Activated naive CD4-positive, alpha-beta T cell treated with Interleukin-2 at 50 U/mL for 16 hours (primary cell): ENCODE data around the gene LPP.

Experiments used
- DNase-seq: peaks from one replicate; pipeline ENCODE4 v3.0.0-alpha.2; 2020

LPP gene

GRCh38 chr3:188380252-188380651 is 226.3 kb downstream of the LPP start:
- no peak for DNase-seq

DNA sequence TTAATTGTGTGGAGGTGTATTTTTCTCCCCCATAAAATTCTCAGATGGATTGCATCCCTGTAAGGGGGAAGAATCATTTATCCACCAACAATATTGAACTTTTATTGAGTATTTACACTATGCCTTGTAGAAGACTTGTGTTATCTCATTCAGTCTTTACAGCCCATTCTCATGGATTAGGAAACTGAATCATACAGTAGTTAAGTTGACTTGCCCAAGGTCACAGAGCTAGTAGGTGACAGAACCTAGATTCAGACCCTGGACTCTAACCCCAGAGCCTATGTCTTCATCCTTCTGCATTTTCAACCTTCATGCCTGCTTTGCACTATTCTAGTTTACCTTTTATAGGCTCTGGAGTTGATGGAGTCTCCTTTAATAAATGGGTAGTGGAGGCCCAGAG is 226.8 kb downstream of the LPP start:
- no peak for DNase-seq

GRCh38 chr3:188383748-188384147 is 229.8 kb downstream of the LPP start:
- DNase-seq, result no peak

- DNase-seq, result no peak
Observed at GRCh38 chr3:188385295-188385694, 231.3 kb downstream of the LPP start.

DNA sequence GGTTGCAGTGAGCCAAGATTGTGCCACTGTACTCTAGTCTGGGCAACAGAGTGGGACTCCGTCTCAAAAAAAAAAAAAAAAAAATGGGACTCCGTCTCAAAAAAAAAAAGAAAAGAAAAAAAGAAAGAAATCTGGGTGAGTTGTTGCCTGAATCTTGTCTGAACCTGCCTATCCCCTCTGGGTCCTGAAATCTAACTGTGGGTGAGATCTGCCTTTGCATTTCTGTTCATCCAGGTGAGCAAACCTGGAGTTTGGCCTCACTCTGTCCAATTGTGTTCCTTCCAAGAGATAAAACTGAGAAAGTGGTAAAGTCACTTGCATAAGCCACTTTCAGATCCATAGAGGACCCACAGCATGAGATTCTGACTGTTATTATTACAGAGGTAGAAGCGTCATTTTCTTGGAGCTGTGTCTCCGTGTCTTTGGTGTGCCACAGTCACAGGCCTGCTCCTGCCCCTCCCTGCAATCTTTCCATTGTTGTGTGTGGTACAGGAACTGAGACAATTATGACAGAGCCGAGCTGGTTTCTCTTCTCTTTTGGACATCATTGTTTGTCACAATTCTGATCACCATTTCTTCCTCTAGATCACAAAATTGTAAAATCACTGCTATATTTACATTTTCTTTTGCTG is 235.9 kb downstream of the LPP start:
- peak; percentile 50 for DNase-seq

GRCh38 chr3:188390343-188390718 is 236.4 kb downstream of the LPP start:
- no peak for DNase-seq

GRCh38 chr3:188390775-188391443 is 237.0 kb downstream of the LPP start:
- no peak for DNase-seq

GRCh38 chr3:188391592-188391991 is 237.6 kb downstream of the LPP start:
- DNase-seq, result no peak

DNA sequence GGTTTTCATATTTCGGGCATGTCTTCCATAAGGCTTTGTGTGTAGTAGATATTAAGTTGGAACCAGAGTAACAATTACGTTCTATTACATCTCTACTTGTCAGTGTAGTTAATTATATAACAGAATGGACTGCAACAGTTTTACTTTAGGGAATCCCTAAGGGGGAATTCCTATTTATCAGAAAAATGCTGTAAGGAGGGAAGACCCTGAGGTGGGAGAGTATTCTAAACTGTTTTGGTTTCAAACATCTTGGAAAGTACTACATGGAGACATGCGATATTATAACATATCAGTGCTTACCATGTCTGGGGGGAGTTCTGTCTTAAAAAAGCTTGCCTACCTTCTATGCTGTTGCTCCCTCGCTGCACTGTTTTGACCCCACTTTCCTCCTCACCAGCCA is 238.1 kb downstream of the LPP start:
- no peak for DNase-seq

DNA sequence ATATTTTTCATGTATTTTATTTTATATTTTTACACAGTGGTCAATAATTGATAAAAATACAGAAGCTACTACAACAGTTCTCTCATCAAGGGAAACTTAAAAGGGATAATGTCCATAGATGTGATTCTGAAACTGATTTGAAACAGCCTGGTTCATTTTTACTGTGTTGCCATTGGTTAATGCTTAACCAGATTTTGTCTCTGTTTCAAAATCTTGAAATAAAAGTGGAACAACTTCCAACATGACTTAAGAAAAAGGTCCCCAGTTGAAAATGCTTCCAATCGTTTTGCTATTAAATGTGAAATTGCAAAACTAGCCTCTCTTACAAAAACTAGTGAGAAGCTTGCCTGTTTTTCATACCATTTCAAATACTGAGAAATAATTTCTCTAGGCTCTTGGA is 240.7 kb downstream of the LPP start:
- DNase-seq, result no peak

DNA sequence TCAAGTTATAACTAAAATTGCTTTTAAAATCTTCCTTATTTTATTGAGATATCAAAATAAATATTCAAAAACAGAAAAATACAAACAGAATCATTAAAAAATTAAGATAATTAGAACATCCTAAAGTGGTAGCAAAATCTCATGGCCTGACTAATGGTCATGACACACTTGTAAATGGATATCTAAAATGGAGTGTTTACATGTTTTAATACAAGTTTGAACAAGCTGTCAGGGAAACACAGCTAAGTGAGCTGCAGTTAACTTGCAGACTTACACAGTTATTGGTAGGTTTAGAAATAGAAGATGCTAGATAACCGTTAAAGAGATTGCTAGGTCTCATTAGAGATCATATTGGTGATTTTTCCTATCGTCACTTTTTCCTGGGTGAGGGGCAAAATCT is 242.3 kb downstream of the LPP start:
- no peak for DNase-seq

GRCh38 chr3:188396900-188397299 is 242.9 kb downstream of the LPP start:
- no peak for DNase-seq

DNA sequence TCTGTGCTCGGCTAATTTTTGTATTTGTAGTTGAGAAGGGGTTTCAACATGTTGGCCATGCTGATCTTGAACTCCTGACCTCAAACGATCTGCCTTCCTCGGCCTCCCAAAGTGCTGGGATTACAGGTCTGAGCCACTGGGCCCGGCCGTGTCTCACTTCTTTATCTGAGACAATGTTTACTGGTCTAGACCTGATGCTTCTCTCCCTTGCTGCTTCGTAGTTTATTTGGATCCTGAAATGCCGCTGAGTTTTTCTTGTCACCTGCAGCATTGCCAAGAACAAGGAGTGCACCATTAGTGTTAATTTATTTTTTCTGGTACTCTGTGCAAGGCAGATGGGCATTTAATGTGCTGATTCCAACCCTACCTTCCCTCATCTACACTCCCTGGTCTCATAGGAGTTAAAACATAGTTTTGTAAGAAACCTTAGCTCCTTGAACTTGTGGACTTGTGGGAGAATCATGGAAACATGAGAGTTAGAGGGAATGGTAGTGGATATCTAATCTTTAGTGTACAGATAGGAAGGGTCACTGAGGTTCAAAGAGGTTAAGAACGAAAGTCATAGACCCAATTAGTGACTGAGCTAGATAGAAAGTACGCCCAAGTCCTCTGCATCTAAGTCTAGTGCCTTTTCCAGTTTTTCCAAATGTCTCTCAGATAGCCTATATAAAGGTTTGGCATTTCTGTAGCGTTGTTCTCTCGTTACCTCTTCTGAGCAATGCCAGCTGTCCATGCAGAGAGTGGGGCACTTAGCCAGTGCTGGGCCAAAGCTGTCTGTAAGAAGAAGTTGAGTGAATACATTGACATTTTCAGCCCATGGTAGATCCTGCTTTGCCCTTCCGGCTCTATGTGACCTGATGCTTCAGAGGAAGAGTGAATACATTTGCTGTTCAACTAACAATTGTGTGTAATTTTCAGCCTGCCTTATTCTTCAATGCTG is 244.1 kb downstream of the LPP start:
- no peak for DNase-seq

GRCh38 chr3:188400494-188401243 is 246.7 kb downstream of the LPP start:
- DNase-seq, result no peak

GRCh38 chr3:188401244-188401993 is 247.5 kb downstream of the LPP start:
- no peak for DNase-seq

GRCh38 chr3:188402229-188402628 is 248.3 kb downstream of the LPP start:
- no peak for DNase-seq

- no peak for DNase-seq
Observed at GRCh38 chr3:188403404-188403803, 249.4 kb downstream of the LPP start.

GRCh38 chr3:188404124-188404523 is 250.2 kb downstream of the LPP start:
- no peak for DNase-seq

GRCh38 chr3:188404701-188405100 is 250.7 kb downstream of the LPP start:
- no peak for DNase-seq

GRCh38 chr3:188407158-188407880 is 253.4 kb downstream of the LPP start:
- DNase-seq, result no peak

DNA sequence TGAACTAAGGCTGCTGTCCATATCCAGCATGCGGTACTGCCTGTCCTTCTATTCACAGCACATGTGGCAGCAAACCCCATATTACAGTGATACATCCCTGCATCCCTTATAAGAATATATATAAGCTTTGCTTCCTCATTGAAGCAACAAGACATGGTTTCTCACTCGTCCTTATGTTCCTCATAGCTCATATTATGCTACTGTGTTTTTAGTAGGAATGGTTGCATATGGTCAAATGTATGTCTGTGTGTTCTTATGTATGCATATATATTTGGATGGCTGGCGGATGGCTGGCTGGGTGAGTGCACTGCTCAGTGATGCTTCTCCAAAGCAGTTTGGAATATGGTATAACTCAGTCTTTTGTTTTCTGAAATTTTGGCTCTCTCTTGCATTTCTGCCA is 254.9 kb downstream of the LPP start:
- no peak for DNase-seq

DNA sequence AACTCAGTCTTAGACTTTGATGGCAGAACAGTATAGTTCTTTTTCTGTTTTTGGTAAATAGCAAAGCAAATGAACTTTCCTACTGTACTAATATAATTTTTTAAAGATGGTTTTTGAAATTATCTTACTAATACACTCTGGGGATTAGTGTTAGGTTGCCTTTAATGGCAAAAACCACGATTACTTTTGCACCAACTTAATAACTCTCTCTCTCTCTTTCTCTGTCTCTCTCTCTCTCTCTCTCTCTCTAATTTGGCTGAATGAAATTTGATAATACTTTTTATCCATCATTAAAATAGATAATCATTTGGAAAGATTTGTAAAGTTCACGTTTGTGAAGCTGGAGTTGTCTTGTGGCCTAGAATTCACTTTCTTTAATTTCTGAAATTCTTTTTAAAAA is 257.8 kb downstream of the LPP start:
- DNase-seq, result no peak
